Hematopoietic multipotent progenitor cell (in vitro differentiated cells): ENCODE measurements around the gene SPEM1. TPM values are rescaled to one million over a fixed set of nuclear protein-coding genes. Genes with fewer than 3 reads are reported as not detected.
"Not testable (repeated sequence)": the region's sequence is repeated elsewhere in the genome, so short reads cannot be mapped to it uniquely, and the experiment has no call there.

Source experiments
- DNase-seq, 3 donors: peaks; one replicate each; pipeline ENCODE4 v3.0.0-alpha.2; 2011 to 2015; ENCODE audit warnings: low read depth in 2 of 3, low spot score in 2 of 3
- total RNA-seq: library from RNA; depleted of rRNA; stranded (reverse); fragments of >200 nt; gene quantifications from one replicate; pipeline ENCODE4 v1.2.3, GENCODE V29; 2012

Gene SPEM1
- total RNA-seq, 1 donor: not detected

GRCh38 chr17:7467498-7467897 lies 47.4 kb downstream of the SPEM1 start:
- DNase-seq: no peak

- no peak for DNase-seq
These were observed 48.2 kb downstream of the SPEM1 start for GRCh38 chr17:7468290-7468689.

DNA sequence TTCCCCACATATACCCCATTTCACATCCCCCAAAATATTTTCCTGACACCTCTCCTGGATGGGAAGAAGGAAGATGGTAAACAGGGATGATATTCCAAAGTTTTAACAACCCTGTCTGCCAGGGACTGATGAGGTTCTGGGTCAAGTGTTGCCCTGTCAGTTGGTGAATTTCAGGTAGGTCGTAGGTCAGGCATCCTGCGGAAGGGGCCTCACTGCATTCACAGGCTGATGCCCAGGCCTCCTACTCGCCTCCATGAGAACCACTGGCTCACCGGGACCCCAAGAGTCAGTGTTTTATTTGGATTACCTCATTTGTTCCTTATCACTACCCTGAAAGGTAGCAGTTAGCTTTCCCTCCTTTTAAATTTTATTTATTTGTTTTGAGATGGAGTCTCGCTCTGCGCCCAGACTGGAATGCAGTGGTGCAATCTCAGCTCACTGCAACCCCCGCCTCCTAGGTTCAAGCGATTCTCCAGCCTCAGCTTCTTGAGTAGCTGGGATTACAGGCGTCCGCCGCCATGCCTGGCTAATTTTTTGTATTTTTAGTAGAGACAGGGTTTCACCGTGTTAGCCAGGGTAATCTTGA lies 48.8 kb downstream of the SPEM1 start:
- DNase-seq: no peak

DNA sequence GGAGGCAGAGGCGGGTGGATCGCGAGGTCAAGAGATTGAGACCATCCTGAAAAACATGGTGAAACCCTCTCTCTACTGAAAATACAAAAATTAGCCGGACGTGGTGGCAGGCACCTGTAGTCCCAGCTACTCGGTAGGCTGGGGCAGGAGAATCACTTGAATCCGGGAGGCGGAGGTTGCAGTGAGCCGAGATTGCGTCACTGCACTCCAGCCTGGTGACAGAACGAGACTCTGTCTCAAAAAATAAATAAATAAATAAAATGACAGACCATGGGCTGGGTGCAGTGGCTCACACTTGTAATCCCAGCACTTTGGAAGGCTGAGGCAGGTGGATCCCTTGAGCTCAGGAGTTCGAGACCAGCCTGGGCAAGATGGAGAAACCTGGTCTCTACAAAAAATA lies 49.7 kb downstream of the SPEM1 start:
- DNase-seq: not testable (repeated sequence)

- DNase-seq: not testable (repeated sequence)
These were observed 50.4 kb downstream of the SPEM1 start for GRCh38 chr17:7470457-7470973.

Other genes starting within 250 kb of the SPEM1 start
- gene ASGR1, start 241.0 kb upstream of the SPEM1 start, total RNA-seq: 7.3 TPM
- 26.9 TPM for gene DLG4, start 200.5 kb upstream of the SPEM1 start, total RNA-seq
- gene ACADVL, start 200.4 kb upstream of the SPEM1 start, total RNA-seq: 191 TPM
- gene DVL2, start 185.8 kb upstream of the SPEM1 start, total RNA-seq: 78.6 TPM
- 24.2 TPM for gene PHF23, start 180.9 kb upstream of the SPEM1 start, total RNA-seq
- 121 TPM for gene GABARAP, start 177.9 kb upstream of the SPEM1 start, total RNA-seq
- 62.7 TPM for gene CTDNEP1, start 168.6 kb upstream of the SPEM1 start, total RNA-seq
- gene ELP5, start 168.1 kb upstream of the SPEM1 start, total RNA-seq: 54.7 TPM
- 9.7 TPM for gene CLDN7, start 157.8 kb upstream of the SPEM1 start, total RNA-seq
- gene SLC2A4, start 138.6 kb upstream of the SPEM1 start, total RNA-seq: 1.9 TPM
- gene YBX2, start 125.7 kb upstream of the SPEM1 start, total RNA-seq: 0.27 TPM
- gene EIF5A, start 112.7 kb upstream of the SPEM1 start, total RNA-seq: 522 TPM
- 70.3 TPM for gene GPS2, start 105.0 kb upstream of the SPEM1 start, total RNA-seq
- 37.4 TPM for gene NEURL4, start 91.0 kb upstream of the SPEM1 start, total RNA-seq
- 109 TPM for gene ACAP1, start 83.8 kb upstream of the SPEM1 start, total RNA-seq
- gene KCTD11, start 68.2 kb upstream of the SPEM1 start, total RNA-seq: 5.1 TPM
- not detected for gene TMEM95, start 65.2 kb upstream of the SPEM1 start, total RNA-seq
- 4.3 TPM for gene TNK1, start 39.2 kb upstream of the SPEM1 start, total RNA-seq
- 26.9 TPM for gene PLSCR3, start 25.8 kb upstream of the SPEM1 start, total RNA-seq
- gene TMEM256, start 16.2 kb upstream of the SPEM1 start, total RNA-seq: 141 TPM
- gene NLGN2, start 12.5 kb upstream of the SPEM1 start, total RNA-seq: 6.7 TPM
- gene SPEM2, start 5.3 kb downstream of the SPEM1 start, total RNA-seq: under 0.01 TPM
- gene SPEM3, start 8.5 kb downstream of the SPEM1 start, total RNA-seq: not detected
- 17.0 TPM for gene TMEM102, start 15.1 kb downstream of the SPEM1 start, total RNA-seq
- 0.54 TPM for gene FGF11, start 19.2 kb downstream of the SPEM1 start, total RNA-seq
- 26.1 TPM for gene CHRNB1, start 24.7 kb downstream of the SPEM1 start, total RNA-seq
- gene ZBTB4, start 59.3 kb downstream of the SPEM1 start, total RNA-seq: 17.8 TPM
- gene SLC35G6, start 61.1 kb downstream of the SPEM1 start, total RNA-seq: not detected
- 234 TPM for gene POLR2A, start 64.0 kb downstream of the SPEM1 start, total RNA-seq
- 11.0 TPM for gene TNFSF12, start 128.7 kb downstream of the SPEM1 start, total RNA-seq
- gene TNFSF13, start 138.4 kb downstream of the SPEM1 start, total RNA-seq: 15.3 TPM
- 50.1 TPM for gene SENP3, start 141.6 kb downstream of the SPEM1 start, total RNA-seq
- 16.4 TPM for gene CD68, start 159.3 kb downstream of the SPEM1 start, total RNA-seq
- 118 TPM for gene MPDU1, start 163.5 kb downstream of the SPEM1 start, total RNA-seq
- 0.81 TPM for gene SOX15, start 169.8 kb downstream of the SPEM1 start, total RNA-seq
- 22.6 TPM for gene FXR2, start 194.6 kb downstream of the SPEM1 start, total RNA-seq
- 14.0 TPM for gene SAT2, start 207.5 kb downstream of the SPEM1 start, total RNA-seq
- not detected for gene SHBG, start 209.8 kb downstream of the SPEM1 start, total RNA-seq
- not detected for gene ATP1B2, start 230.6 kb downstream of the SPEM1 start, total RNA-seq